Endothelial cell of umbilical vein (primary cell): ENCODE results near the gene PBOV1. TPM values are rescaled to one million over a fixed set of nuclear protein-coding genes. Genes with fewer than 3 reads are reported as not detected.

Source experiments
- BruUV-seq: library from RNA; stranded (reverse); fragments of 400-500 nt; replicated peaks from 2 replicates; lab custom pipeline; 2021; lab: Mats Ljungman, UMichigan
- CTCF ChIA-PET: fragments of 300-600, 350-600 bp; sonication (Branson Sonifier 250); formaldehyde crosslinking; loops from one replicate; lab custom pipeline; 2021; ENCODE audit warnings: antibody characterized with exemption, inconsistent platforms; lab: Charles Lee
- POLR2A ChIA-PET: fragments of 300-600, 350-600 bp; sonication (Branson Sonifier 250); formaldehyde crosslinking; loops from one replicate; lab custom pipeline; 2021; ENCODE audit warnings: antibody characterized with exemption, inconsistent platforms; lab: Charles Lee
- DNase-seq: peaks from one replicate; pipeline ENCODE4 v3.0.0-alpha.2; 2011; ENCODE audit warnings: low read depth, low spot score
- FAIRE-seq: peaks from 2 replicates; lab custom pipeline; 2011; peaks lifted over from hg19 to GRCh38; lab: Jason Lieb, UNC
- H2AFZ ChIP-seq: 2 replicates; pipeline ENCODE4 v1.6.0; 2012; ENCODE audit warnings: low read depth, low read length, control low read depth, inconsistent platforms
- H3K27ac ChIP-seq: 2 replicates; pipeline ENCODE4 v1.5.1; 2011; ENCODE audit warnings: low read depth, mild to moderate bottlenecking, control low read depth, low read length, moderate library complexity; ENCODE audit not compliant: insufficient read depth
- H3K27me3 ChIP-seq, 2 experiments: 2 replicates each; pipeline versions ENCODE4 v1.6.0 to v1.6.1; 2011; ENCODE audit warnings: low read length in 2 of 2, mixed read lengths in 1 of 2; ENCODE audit not compliant: control insufficient read depth in 2 of 2, insufficient read depth in 2 of 2
- H3K36me3 ChIP-seq, 2 experiments: 2 replicates in 1 of 2; 3 replicates in 1 of 2; pipeline ENCODE4 v1.5.1; 2011; ENCODE audit warnings: low read length in 2 of 2, mild to moderate bottlenecking in 1 of 2, moderate library complexity in 1 of 2; ENCODE audit not compliant: control insufficient read depth in 2 of 2, insufficient read depth in 2 of 2; ENCODE audit errors: extremely low read depth in 1 of 2
- H3K4me1 ChIP-seq: 3 replicates; pipeline ENCODE4 v1.5.1; 2011; ENCODE audit warnings: mild to moderate bottlenecking, low read length; ENCODE audit not compliant: control insufficient read depth, insufficient read depth; ENCODE audit errors: extremely low read depth
- H3K4me2 ChIP-seq: 2 replicates; pipeline ENCODE4 v1.6.1; 2011; ENCODE audit warnings: low read length, control low read depth, mixed read lengths; ENCODE audit not compliant: insufficient read depth
- H3K4me3 ChIP-seq, 3 experiments: fragments of 200-600 bp in 1 of 3; sonication (generic), shearing (Covaris generic) in 1 of 3; replicated peaks in 1 of 3; 2 replicates each; pipeline ENCODE4 v1.5.1; 2011 to 2016; ENCODE audit warnings: control low read depth in 3 of 3, low read length in 3 of 3, mild to moderate bottlenecking in 2 of 3, inconsistent platforms in 1 of 3, low read depth in 1 of 3, moderate library complexity in 1 of 3; ENCODE audit not compliant: insufficient read depth in 1 of 3
- H3K79me2 ChIP-seq: 2 replicates; pipeline ENCODE4 v1.6.0; 2012; ENCODE audit warnings: low read length, inconsistent platforms; ENCODE audit not compliant: control insufficient read depth, insufficient read depth
- H3K9ac ChIP-seq: replicated peaks from 2 replicates; pipeline ENCODE3; 2011; ENCODE audit warnings: low read length, control low read depth; ENCODE audit not compliant: insufficient read depth; ENCODE audit errors: extremely low read depth
- H3K9me1 ChIP-seq: replicated peaks from 3 replicates; pipeline ENCODE4 v1.6.0; 2011; ENCODE audit warnings: mild to moderate bottlenecking, low read length; ENCODE audit not compliant: control insufficient read depth, insufficient read depth; ENCODE audit errors: extremely low read depth
- H3K9me3 ChIP-seq: replicated peaks from 2 replicates; pipeline ENCODE4 v1.5.1; 2012; ENCODE audit warnings: low read length, inconsistent platforms; ENCODE audit not compliant: control insufficient read depth, insufficient read depth
- H4K20me1 ChIP-seq: replicated peaks from 2 replicates; pipeline ENCODE3; 2011; ENCODE audit warnings: mild to moderate bottlenecking, low read length; ENCODE audit not compliant: control insufficient read depth, insufficient read depth; ENCODE audit errors: extremely low read depth
- EZH2 ChIP-seq: IDR thresholded peaks from 2 replicates; pipeline ENCODE4 v1.6.1; 2012; ENCODE audit warnings: borderline replicate concordance, low read depth, mild to moderate bottlenecking, moderate library complexity, low read length, inconsistent platforms; ENCODE audit not compliant: severe bottlenecking
- FOS ChIP-seq: IDR thresholded peaks from 2 replicates; pipeline ENCODE4 v1.6.1; 2011; ENCODE audit warnings: mild to moderate bottlenecking, low read length, moderate library complexity, borderline replicate concordance; ENCODE audit not compliant: insufficient read depth
- GATA2 ChIP-seq: IDR thresholded peaks from 2 replicates; pipeline ENCODE4 v1.7.0; 2011; ENCODE audit warnings: low read depth, mild to moderate bottlenecking, moderate library complexity, mixed read lengths, low read length; ENCODE audit not compliant: insufficient read length, insufficient read depth
- JUN ChIP-seq: IDR thresholded peaks from 2 replicates; pipeline ENCODE4 v1.6.1; 2011; ENCODE audit warnings: borderline replicate concordance, low read depth; ENCODE audit not compliant: insufficient read length, insufficient read depth
- MYC ChIP-seq: IDR thresholded peaks from one replicate; pipeline ENCODE4 v1.6.1; 2011; ENCODE audit warnings: mild to moderate bottlenecking, low read depth, low read length
- POLR2A ChIP-seq: IDR thresholded peaks from 2 replicates; pipeline ENCODE4 v1.6.1; 2012; ENCODE audit warnings: low read depth, mild to moderate bottlenecking, control low read depth, low read length
- POLR2AphosphoS5 ChIP-seq: IDR thresholded peaks from 2 replicates; pipeline ENCODE4 v1.6.1; 2012; ENCODE audit warnings: low read depth, mild to moderate bottlenecking, control low read depth, low read length, moderate library complexity; ENCODE audit not compliant: insufficient read depth
- dilution Hi-C: fragments of 300-500 bp; cut with MboI; formaldehyde crosslinking; loops from one replicate; pipeline ENCODE4 v1.15.0; 2019; ENCODE audit warnings: low sequenced_read_pairs; ENCODE audit not compliant: extremely low pct_ligation_motif_present
- intact Hi-C: fragments of 100-400 bp; cut with micrococcal nuclease; formaldehyde crosslinking; loops from one replicate; pipeline ENCODE4 v1.10.0; 2022
- polyA plus RNA-seq, 4 experiments: library from polyadenylated mRNA; depleted of rRNA in 3 of 4; stranded (reverse) in 3 of 4; unstranded in 1 of 4; fragments of >200 nt; gene quantifications; 2 replicates each; pipeline versions ENCODE4 v1.2.1 to v1.2.3, GENCODE V29; 2011 to 2012; ENCODE audit warnings: missing spikeins in 1 of 4
- total RNA-seq: library from RNA; stranded (reverse); gene quantifications from 2 replicates; pipeline ENCODE4 v1.2.3, GENCODE V29; 2021
- TF ChIP-seq, protein P1 (sequence below), 2 donors: IDR thresholded peaks; 1 replicate in 1 of 2; 2 replicates in 1 of 2; pipeline ENCODE4 v1.5.1; 2011; ENCODE audit warnings: low read length in 2 of 2, mild to moderate bottlenecking in 2 of 2, moderate library complexity in 2 of 2, control low read depth in 1 of 2, inconsistent platforms in 1 of 2, low read depth in 1 of 2; ENCODE audit not compliant: insufficient read depth in 1 of 2; ENCODE audit errors: extremely low read depth in 1 of 2
- TF ChIP-seq, protein P2 (sequence below): IDR thresholded peaks from 2 replicates; pipeline ENCODE4 v1.6.1; 2011; ENCODE audit not compliant: insufficient read depth, insufficient read length

The PBOV1 gene
- total and polyA plus RNA-seq, 2 donors (not counting 3 experiments of a cell fraction or from before 2014, with no cell fraction given), result not detected

DNA sequence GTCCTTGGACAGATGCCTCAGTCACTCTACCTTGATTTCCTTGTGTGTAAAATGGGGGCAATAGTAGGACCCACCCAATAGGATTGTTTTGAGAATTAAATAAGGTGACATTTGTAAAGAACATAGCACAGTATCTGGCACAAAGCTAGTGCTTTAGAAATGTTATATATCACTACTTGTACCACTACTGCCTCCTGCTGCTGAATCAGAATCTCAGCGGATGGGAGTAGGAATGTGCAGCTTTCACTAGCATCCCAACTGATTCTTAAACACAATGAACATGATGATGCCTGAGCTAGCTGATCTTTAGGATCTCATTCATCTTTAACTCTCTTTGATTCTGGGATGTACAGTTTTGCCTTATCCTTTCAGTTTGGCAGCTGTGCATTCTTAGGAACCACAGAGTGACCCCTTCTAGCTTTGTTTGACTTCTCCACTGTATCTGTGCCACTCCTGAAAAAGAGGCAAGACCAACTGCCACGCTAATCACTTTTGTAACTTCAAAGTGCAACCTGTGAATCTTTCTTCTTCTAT, 7.2 kb downstream of the PBOV1 start:
- Histone ChIP-seq H3K4me1 (no peaks in the 10 kb centered on the region), H3K4me3 (no peak overlapping the region), H3K27ac (no peak overlapping the region), H3K9me1 (no peaks in the 10 kb centered on the region), H4K20me1 (no peaks in the 10 kb centered on the region), H2AFZ (no peak overlapping the region), H3K9me3 (no peaks in the 10 kb centered on the region), H3K9ac (no peak overlapping the region), H3K27me3 (no peaks in the 10 kb centered on the region), H3K36me3 (no peaks in the 10 kb centered on the region), H3K79me2 (no peaks in the 10 kb centered on the region), H3K4me2 (no peak overlapping the region)
- TF ChIP-seq, protein P1, sequence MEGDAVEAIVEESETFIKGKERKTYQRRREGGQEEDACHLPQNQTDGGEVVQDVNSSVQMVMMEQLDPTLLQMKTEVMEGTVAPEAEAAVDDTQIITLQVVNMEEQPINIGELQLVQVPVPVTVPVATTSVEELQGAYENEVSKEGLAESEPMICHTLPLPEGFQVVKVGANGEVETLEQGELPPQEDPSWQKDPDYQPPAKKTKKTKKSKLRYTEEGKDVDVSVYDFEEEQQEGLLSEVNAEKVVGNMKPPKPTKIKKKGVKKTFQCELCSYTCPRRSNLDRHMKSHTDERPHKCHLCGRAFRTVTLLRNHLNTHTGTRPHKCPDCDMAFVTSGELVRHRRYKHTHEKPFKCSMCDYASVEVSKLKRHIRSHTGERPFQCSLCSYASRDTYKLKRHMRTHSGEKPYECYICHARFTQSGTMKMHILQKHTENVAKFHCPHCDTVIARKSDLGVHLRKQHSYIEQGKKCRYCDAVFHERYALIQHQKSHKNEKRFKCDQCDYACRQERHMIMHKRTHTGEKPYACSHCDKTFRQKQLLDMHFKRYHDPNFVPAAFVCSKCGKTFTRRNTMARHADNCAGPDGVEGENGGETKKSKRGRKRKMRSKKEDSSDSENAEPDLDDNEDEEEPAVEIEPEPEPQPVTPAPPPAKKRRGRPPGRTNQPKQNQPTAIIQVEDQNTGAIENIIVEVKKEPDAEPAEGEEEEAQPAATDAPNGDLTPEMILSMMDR (IDR thresholded peaks at IDR 0.05; ENCODE audit: extremely low read depth in 1 of 2, insufficient read depth in 1 of 2, low read depth in 1 of 2, low read length in 2 of 2), result no peak
- TF ChIP-seq GATA2, result no peak
- no peak for TF ChIP-seq EZH2
- TF ChIP-seq, protein P2, sequence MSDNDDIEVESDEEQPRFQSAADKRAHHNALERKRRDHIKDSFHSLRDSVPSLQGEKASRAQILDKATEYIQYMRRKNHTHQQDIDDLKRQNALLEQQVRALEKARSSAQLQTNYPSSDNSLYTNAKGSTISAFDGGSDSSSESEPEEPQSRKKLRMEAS, result no peak
- TF ChIP-seq POLR2A, result no peak
- no peak for TF ChIP-seq POLR2AphosphoS5
- no peak for TF ChIP-seq FOS
- no peak for TF ChIP-seq JUN
- no peak for TF ChIP-seq MYC
- FAIRE-seq, result no peak
- intact Hi-C loops (loop anchor here (10.0 kb wide), 1 partner anchor 644 kb away; no protein-coding TSS in a partner anchor), dilution Hi-C loops (no loop called here)
- DNase-seq, result no peak
- no TSS peak for BruUV-seq
- POLR2A ChIA-PET, result no interaction called here
- CTCF ChIA-PET, result interaction anchor here (0.7 to 1.8 kb wide), 5 partner anchors 12 to 95 kb away, joined by 3 to 14 read pairs (median 6); no protein-coding TSS in a partner anchor
